GM18909 (cell line): Measurements from ENCODE around the gene TRMT10A.

Source experiments
- ATAC-seq: cut with Tn5 transposase; IDR thresholded peaks from one replicate; pipeline ENCODE4 v1.9.1; 2021; ENCODE audit warnings: mild to moderate bottlenecking; ENCODE audit not compliant: unreplicated experiment, poor library complexity

The TRMT10A gene, protein sequence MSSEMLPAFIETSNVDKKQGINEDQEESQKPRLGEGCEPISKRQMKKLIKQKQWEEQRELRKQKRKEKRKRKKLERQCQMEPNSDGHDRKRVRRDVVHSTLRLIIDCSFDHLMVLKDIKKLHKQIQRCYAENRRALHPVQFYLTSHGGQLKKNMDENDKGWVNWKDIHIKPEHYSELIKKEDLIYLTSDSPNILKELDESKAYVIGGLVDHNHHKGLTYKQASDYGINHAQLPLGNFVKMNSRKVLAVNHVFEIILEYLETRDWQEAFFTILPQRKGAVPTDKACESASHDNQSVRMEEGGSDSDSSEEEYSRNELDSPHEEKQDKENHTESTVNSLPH

DNA sequence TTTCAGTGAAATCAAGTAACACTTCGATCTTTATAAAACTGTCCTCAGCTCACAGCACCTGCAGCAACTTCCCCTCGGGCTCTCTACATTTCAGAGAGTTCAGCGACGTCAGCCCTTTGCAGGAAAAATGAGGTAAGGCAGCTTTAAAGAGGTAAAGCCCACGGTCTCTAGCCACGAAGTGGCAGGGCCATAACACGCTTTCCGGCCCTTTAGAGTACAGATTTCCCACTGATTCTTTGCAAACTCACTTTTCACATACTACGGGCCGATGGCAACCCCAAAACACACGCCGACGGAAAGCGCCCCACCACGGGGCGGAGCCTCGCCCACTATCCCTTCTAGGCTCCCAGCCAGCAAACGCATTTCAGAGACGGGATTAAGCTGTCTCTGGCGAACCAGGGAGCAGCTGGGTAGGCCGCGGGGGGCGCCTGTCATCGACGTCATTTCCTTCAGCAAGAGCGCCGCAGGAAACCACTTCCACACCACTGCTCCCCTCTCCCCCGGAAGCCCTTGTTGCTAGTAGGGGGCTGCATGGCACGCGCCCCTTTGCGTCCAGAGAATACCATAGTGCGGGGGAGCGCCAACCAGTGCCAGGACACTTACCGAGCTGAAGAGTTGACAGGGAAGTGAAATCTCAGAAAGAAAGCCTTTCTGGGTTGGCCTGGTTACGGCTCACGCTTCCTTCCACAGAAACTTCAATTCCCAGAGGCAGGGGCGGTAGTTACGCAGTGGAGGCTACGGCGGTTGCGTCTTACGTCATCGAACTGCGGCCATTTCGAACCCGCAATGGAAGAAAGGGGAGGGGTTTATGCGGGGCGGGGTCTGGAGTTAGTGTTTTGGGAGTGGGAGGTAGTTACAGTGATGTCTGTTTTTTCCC is at the start of gene TRMT10A:
Gene TRMT10A (minus strand): TSS at position 730 of the 877 bp plus-strand sequence. CDS start 4,701 bp downstream, outside the sequence.
- peak; percentile 96 for ATAC-seq

DNA sequence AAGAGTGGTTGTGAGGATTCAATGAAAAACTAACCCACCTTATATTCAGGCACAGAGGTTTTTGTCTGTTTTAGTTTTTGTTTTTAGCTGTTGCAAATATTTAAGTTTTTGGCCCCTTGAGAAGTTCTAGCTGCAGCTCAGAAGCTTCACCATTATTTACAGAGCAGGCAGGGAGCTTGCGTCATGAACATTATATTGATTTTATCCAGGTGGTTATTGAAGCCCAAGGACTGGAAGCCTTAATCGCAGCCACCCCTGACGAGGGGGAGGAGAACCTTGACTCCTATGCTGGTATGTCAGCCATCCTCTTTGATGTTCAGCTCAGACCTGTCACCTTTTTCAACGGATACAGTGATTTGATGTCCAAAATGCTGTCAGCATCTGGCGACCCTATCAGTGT is 48.9 kb upstream of the TRMT10A start:
- no peak for ATAC-seq

DNA sequence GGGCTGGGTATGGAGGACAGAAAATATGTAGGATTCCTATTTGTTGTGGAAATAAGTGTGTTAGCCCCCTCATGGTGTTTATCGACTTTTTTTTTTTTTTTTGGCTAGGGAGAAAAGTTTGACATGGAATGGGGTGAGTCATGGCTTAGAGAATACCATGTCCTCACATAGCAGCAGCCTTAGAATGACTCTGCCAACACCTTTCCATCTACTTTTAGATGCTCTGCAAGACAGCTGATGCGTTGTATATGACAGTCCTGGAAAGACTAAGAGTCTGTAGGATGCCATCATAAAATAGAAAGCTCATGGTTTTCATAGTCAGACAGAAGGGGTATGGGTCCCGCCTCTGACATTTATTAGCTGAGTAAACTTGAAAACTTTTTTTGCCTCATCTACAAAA is 48.4 kb upstream of the TRMT10A start:
- no peak for ATAC-seq

DNA sequence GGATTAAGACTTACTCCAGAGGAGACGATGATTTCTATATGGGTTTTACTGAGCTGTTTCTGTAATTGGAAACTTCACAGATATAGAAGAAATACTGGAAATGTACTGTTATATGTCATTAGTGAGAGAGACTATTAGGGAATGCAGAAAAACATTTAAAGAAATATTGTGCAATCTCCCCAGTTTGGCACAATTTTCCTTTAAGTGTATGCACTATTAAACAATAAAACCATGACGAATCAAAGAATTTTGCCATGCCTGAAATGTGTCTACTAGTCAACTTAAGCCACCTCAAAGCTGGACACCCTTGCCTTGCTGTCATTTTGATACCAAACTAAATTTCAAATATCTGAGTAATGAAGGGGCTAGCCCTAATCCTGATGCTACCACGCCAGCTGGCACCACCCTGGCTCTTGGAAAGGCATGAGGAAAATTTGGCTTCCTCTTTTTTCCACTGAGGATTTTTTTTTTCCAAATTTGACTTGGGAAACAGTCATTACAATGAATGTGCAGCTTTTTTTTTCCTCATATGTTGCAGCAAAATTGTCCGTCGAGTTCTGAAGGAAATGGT is 46.9 kb upstream of the TRMT10A start:
- no peak for ATAC-seq

DNA sequence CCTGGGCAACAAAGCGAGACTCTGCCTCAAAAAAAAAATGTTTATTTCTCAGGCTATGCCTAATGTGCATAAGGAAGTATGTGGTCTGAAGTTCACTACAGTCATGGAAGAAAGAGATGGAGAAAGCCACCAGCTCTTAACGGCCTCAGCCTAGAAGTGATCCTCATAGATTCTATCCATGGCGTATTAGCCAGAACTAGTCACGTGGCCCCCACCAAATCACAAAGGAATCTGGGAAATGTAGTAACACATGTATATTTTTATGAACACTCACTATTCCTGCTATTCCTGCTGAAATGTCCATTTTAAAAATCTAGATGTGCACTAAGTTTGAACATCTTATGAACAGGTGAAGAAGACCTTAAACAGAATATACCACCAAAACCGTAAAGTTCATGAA is 44.6 kb upstream of the TRMT10A start:
- no peak for ATAC-seq

DNA sequence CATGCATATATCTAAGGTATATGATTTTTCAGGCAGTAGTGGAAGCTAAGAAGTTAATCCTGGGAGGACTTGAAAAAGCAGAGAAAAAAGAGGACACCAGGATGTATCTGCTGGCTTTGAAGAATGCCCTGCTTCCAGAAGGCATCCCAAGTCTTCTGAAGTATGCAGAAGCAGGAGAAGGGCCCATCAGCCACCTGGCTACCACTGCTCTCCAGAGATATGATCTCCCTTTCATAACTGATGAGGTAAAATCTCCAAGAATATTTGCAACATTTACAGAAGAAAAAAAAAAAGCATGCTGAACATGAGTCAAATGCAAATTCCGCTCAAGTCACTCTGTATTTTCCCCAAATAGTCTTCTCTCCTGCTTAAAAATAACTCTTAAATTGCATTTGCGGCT is 42.9 kb upstream of the TRMT10A start:
- no peak for ATAC-seq

DNA sequence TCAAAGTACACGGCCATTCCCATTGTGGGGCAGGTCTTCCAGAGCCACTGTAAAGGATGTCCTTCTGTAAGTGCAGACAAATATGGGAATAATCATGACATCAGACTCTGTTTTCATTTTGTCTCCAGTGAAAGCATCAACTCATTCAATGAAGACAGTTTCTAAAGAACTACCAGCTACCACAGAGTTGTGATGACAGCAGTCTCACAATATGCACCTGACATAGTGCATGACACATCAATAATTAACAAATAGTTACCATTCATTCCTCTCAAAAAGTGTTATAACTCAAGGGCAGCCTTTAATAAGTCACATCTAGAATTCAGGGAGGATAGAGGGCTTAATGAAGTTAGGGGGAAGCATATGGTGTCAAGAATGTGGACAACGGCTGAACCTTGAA is 31.0 kb upstream of the TRMT10A start:
- ATAC-seq: peak; percentile 50

DNA sequence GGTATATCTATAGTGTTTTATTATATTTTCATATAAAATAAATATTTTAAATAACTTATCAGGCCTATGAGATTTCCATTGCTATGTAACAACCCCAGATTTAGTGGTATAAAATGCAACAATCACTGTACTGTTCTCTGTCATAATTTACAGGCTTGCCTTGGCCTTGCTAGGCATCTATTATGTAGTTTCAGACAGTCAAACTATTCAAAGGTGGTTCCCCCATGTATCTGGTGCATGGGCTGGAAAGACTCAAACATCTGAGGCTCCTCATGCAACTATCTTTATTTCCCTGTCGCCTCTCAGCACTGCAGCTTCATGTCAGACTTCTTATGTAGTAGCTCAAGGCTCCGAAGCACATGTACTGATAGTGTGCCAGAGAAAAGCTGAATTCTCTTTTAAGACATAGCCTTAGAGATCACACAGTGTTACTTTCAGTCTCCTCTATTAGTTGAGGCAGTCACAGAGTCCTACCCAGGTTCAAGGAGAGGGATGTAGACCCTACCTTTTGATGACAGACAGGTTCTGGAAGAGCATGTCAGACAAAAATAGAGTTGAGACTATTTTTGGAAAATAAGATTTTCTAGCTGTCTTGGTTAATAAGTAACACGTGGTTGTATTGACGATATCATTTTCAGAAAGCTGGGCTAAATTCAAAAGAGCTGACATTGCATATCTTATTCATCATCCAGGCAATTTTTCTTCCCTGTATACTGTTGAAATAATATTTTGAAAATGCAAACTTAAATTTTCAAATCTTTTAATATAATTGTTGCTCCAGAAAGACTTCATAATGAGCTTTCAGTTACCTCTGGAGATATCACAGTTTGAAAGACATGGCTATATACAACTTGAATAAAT is 30.2 kb upstream of the TRMT10A start:
- ATAC-seq: peak; percentile 89

DNA sequence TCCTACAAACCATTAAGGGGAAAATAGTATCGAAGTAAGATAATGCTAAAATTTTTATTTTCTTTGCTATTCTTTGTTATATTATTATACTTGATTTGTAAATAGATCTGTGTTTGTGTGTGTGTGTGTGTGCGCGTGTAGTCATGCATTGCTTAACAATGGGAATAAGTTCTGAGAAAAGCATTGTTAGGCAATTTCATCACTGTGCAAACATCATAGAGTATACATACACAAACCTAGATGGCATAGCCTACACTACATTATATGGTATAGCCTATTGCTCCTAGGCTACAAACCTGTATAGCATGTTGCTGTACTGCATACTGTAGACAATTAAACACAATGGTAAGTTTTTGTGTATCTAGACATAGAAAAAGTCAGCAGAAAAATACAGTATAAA is 27.9 kb upstream of the TRMT10A start:
- ATAC-seq: no peak

DNA sequence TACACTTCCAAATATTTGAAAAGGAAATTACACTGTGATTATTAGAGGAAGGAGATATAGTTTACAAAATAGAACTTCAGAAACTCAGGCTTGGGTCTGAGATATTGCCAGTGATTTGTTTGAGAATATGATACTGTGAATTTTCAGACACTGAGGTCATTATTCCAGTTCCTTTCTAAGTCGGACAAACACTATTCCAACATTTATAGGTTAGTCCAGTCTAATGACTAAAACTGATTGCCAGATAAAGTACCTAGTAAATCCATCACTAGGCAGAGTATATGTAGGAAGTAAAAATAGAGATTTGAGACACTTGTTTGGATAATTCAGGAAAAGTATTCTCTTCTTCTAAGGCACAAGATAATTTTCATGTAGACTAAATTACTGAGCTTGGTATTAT is 24.0 kb upstream of the TRMT10A start:
- no peak for ATAC-seq

DNA sequence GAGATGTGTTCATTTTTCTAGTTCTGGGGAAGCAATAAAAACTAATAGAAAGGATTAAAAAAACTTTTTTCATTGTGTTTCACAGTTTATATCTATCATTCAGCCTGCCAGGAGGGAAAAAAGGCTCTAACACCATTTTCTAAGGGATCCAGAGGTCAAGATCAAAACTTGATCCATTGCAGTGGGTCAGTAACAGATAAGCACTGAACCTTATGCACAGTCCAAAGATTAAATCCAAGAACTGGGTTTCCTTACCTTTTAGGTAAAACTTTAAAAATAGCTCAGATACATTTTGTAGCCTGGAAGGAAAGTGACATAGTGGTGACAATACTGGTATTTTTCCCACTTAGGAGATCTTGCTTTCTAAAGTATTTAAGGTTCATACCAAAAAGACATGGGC is 23.5 kb upstream of the TRMT10A start:
- ATAC-seq: no peak

DNA sequence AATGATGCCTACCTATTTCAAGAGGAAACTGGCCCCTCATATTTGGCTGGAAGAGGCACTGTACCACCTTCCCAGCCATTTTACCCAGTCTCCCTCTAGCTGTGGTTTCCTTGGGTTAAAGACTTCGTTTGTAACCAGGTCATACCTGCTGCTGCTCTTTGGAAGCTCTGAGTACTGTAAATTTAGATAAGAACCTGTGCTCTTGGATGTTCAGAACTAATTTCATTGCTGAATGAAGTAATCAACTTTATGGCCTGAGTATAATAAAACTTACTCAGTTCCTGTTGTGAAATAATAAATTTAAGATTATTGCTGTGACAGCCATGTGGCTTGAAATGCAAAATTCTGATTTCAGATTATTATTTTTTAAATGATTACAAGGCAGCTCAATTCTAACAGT is 23.0 kb upstream of the TRMT10A start:
- no peak for ATAC-seq

DNA sequence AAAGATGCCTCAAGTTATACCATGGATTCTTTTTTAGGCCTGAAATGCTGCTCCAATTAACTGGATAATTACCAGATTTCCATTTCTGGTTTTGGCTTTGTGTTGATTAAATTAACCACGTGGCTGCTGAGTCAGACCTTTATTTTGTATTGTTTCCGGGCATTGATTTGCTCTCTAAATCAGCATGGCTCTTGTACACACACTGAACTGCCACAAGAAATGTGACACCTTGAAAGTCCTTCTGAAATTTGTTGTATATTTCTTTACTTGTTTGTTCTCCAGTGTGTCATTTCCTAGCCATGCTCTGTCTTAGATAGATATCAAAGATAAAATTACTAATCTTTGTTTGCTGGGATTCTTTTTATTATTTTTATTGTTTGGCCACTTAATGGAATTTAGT is 22.5 kb upstream of the TRMT10A start:
- no peak for ATAC-seq

DNA sequence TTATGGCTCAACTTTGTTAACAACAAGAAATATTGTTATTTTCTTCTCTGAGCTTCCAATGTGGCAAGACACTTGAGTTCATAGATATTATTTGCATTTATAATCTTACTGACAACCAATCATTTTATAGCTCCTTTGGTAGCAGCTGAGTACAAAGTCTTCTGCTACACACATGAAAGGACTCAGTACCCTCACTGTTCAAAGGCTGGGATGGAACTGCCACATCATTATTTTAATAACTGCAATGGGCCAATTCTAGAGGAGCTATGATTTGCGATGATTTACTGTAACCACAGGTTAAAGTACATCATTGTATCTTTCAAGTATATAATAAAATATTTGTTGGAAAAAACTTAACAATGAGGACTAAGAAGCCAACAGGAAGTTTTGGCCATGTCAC is 21.7 kb upstream of the TRMT10A start:
- ATAC-seq: no peak

DNA sequence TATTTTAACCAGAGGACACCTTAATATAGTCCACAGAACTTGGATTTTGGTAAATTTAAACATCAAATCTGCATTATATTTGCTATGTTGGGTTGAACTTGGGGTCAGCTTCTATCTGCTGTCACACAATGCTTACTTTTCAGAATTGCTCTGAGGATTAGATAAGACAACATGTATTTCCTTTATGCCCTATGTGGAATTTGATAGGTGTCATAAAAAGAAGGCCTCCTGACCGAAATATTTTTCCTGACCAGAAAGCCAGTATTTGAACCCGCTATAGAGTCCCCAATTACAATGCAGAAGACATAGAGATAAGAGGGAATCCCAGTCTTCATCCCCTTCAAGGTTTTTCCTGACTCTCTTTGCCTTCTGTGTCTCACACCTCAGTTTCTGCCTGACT is 14.9 kb upstream of the TRMT10A start:
- ATAC-seq: no peak

DNA sequence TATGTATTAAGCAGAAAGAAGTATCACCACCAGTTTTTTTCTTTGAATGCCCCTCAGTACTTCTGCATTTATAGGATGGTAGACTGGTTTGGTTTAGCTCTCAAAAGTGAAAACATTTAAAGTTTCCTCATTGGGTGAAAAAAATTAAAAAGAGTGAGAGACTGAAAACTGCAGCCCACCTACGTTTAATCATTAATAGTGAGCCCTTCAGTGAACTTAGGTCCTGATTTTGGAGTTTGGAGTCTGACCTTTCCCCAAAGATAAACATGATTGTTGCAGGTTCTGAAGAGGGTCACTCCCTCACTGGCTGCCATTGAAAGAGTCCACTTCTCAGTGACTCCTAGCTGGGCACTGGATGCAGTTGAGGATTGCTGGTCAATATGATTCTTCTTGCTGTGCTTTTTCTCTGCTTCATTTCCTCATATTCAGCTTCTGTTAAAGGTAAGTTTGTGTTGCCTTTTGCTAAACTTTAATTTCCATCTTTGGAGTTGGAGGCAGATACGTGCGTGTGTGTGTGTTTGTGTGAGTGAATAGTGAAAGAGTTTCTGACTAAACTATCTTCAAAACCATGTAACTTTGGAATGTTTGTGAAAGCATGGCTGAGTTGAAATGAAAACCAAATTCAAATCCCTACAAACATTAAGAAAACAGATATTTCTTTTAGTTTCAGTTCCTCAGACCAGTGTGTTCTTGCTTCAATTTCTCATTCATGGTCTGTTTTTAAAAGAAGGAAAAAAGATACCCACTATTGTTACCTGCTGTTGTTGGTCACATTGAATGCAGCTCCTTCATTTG is 10.9 kb upstream of the TRMT10A start, which contains the start of gene MTTP:
Gene MTTP (plus strand): TSS at position 295 of the 795 bp plus-strand sequence. CDS start 86 bp downstream, at position 381.
- ATAC-seq: peak; percentile 77

DNA sequence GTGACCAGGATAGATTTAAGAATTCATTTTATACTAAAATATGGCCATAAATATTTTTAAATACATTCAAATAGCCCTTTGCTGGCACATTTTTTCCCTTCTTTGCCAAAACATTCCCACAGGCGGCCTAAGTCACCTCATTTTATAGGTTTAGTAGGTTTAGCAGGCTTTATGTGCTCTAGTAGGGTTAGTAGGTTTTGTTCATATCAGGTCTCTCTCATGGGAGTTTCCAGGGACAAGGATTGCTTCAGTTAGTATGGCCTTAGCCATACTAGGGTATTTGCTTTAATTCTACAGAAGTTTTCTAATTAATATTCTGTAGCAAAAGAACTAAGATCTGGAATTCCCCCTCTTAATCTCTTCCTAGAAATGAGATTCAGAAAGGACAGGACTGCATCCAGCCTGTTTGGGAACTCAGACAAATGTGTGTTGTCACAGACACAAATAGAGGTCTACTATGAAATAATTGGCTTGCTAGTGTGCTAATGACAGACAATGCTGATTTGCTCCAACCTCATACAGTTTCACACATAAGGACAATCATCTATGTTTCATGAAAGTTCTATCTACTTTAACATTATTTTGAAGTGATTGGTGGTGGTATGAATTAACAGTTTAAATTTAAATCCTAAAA is 10.0 kb upstream of the TRMT10A start:
- no peak for ATAC-seq

DNA sequence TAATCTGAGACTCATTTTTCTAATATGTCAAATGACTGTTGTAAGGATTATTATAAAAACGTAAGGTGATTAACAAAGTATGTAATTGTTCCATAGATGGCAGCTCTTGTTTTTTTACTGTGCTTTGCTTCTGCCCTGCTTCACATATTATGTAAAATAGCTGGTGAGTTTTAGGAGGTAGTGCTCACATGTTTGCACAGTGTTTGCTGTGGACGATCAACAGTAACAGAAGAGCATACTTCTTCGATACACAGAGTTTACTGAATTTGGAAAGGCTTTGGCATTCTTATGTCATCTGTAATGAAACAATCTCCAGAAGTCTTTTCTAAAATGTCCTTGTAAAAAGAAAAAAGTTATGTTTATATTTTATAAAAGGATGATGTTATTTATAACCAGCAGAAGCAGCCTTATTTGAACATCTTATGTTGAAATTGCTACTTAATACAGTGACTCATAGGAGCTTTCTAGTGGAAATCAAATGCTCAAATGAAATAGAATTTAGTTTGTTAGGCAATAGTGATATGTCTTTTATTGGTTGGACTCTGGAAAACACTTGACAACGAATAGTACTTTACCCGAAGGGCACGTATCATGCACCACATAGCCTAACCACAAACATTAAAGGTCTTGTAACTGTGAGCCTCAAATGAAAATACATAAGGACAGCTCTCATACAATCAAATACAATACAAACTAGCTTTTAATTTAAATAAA is 8.8 kb upstream of the TRMT10A start:
- no peak for ATAC-seq
